Measurements from ENCODE around the gene NCKAP1. TPM values are rescaled to one million over a fixed set of nuclear protein-coding genes. Genes with fewer than 3 reads are reported as not detected.
A peak's percentile ranks its signal among the peaks of the same experiment; 100 is the strongest.

NCKAP1 gene
- total RNA-seq, 1 experiment from 2014 or later = 162 TPM

GRCh38 chr2:183035954-183036669 lies 2.1 kb downstream of the NCKAP1 start:
- H3K36me3 Mint-ChIP-seq (ENCODE audit: insufficient read depth, unreplicated experiment) = peaks cover 17% of the 10 kb centered on the region
- POLR2A ChIA-PET = interaction anchor here (0.6 kb wide), 1 partner anchor 40 kb away, joined by 4 read pairs; no protein-coding TSS in a partner anchor
- DNase-seq = no peak
- no peaks in the 10 kb centered on the region for H3K9me3 ChIP-seq
- no peaks in the 10 kb centered on the region for H3K36me3 ChIP-seq (ENCODE audit: control insufficient read depth, insufficient read depth, low read length)
- H3K27ac Mint-ChIP-seq (ENCODE audit: unreplicated experiment) = peak overlapping the region; percentile 91
- H3K9me3 Mint-ChIP-seq (ENCODE audit: unreplicated experiment) = no peaks in the 10 kb centered on the region
- peak overlapping the region; percentile 99 for H3K4me3 ChIP-seq (ENCODE audit: low read depth, low read length)
- peaks cover 27% of the 10 kb centered on the region for H3K4me1 Mint-ChIP-seq (ENCODE audit: low read depth, unreplicated experiment)
- no peaks in the 10 kb centered on the region for H3K27me3 Mint-ChIP-seq (ENCODE audit: insufficient read depth, unreplicated experiment)
- peak overlapping the region; percentile 89 for H3K4me3 Mint-ChIP-seq (ENCODE audit: unreplicated experiment)
- H3K27me3 ChIP-seq (replicated peaks; ENCODE audit: control insufficient read depth, insufficient read depth, low read length) = no peaks in the 10 kb centered on the region; the same call in 1 of the 2 replicates
- peaks cover 23% of the 10 kb centered on the region for H3K4me1 ChIP-seq
- no TSS peak for BruUV-seq (replicated peaks)
- no peak for TF ChIP-seq CTCF (IDR thresholded peaks at IDR 0.05; ENCODE audit: insufficient read depth in 1 of 2, low read depth in 1 of 2, low read length in 1 of 2, severe bottlenecking in 1 of 2, unreplicated experiment in 1 of 2)
- CTCF ChIA-PET = interaction anchor here (0.7 kb wide), 1 partner anchor 22 kb away, joined by 3 read pairs; no protein-coding TSS in a partner anchor
- intact Hi-C loops (cut with micrococcal nuclease; ENCODE audit: unreplicated experiment) = no loop called here

GRCh38 chr2:183035298-183035953 lies 2.8 kb downstream of the NCKAP1 start:
- no peaks in the 10 kb centered on the region for H3K9me3 ChIP-seq
- H3K27me3 ChIP-seq (replicated peaks; ENCODE audit: control insufficient read depth, insufficient read depth, low read length) = no peaks in the 10 kb centered on the region; the same call in 1 of the 2 replicates
- H3K4me3 ChIP-seq (ENCODE audit: low read depth, low read length) = peak overlapping the region; percentile 99; the same call in 1 of the 2 replicates
- peaks cover 23% of the 10 kb centered on the region for H3K4me1 ChIP-seq
- Mint-ChIP-seq H3K36me3 (ENCODE audit: insufficient read depth, unreplicated experiment) (peaks cover 17% of the 10 kb centered on the region), H3K27ac (ENCODE audit: unreplicated experiment) (peak overlapping the region; percentile 42), H3K4me1 (ENCODE audit: low read depth, unreplicated experiment) (peaks cover 28% of the 10 kb centered on the region), H3K9me3 (ENCODE audit: unreplicated experiment) (no peaks in the 10 kb centered on the region), H3K27me3 (ENCODE audit: insufficient read depth, unreplicated experiment) (no peaks in the 10 kb centered on the region), H3K4me3 (ENCODE audit: unreplicated experiment) (peak overlapping the region; percentile 89)
- intact Hi-C loops (cut with micrococcal nuclease; ENCODE audit: unreplicated experiment) = no loop called here
- H3K36me3 ChIP-seq (ENCODE audit: control insufficient read depth, insufficient read depth, low read length) = no peaks in the 10 kb centered on the region
- no peak for DNase-seq
- TF ChIP-seq CTCF (IDR thresholded peaks at IDR 0.05; ENCODE audit: insufficient read depth in 1 of 2, low read depth in 1 of 2, low read length in 1 of 2, severe bottlenecking in 1 of 2, unreplicated experiment in 1 of 2) = no peak
- CTCF ChIA-PET = no interaction called here
- no TSS peak for BruUV-seq (replicated peaks)
- POLR2A ChIA-PET = no interaction called here

GRCh38 chr2:183034806-183035205 lies 3.5 kb downstream of the NCKAP1 start:
- H3K9me3 Mint-ChIP-seq (ENCODE audit: unreplicated experiment) = no peaks in the 10 kb centered on the region
- TF ChIP-seq CTCF (IDR thresholded peaks at IDR 0.05; ENCODE audit: insufficient read depth in 1 of 2, low read depth in 1 of 2, low read length in 1 of 2, severe bottlenecking in 1 of 2, unreplicated experiment in 1 of 2) = no peak
- no peak overlapping the region for H3K4me3 ChIP-seq (ENCODE audit: low read depth, low read length)
- no peak overlapping the region for H3K27ac Mint-ChIP-seq (ENCODE audit: unreplicated experiment)
- no peak for DNase-seq
- POLR2A ChIA-PET = no interaction called here
- no TSS peak for BruUV-seq (replicated peaks)
- CTCF ChIA-PET = no interaction called here
- peaks cover 17% of the 10 kb centered on the region for H3K36me3 Mint-ChIP-seq (ENCODE audit: insufficient read depth, unreplicated experiment)
- intact Hi-C loops (cut with micrococcal nuclease; ENCODE audit: unreplicated experiment) = no loop called here
- no peaks in the 10 kb centered on the region for H3K27me3 Mint-ChIP-seq (ENCODE audit: insufficient read depth, unreplicated experiment)
- H3K4me3 Mint-ChIP-seq (ENCODE audit: unreplicated experiment) = peak overlapping the region; percentile 13
- no peaks in the 10 kb centered on the region for H3K36me3 ChIP-seq (ENCODE audit: control insufficient read depth, insufficient read depth, low read length)
- peaks cover 32% of the 10 kb centered on the region for H3K4me1 Mint-ChIP-seq (ENCODE audit: low read depth, unreplicated experiment)
- no peaks in the 10 kb centered on the region for H3K9me3 ChIP-seq
- peaks cover 23% of the 10 kb centered on the region for H3K4me1 ChIP-seq
- no peaks in the 10 kb centered on the region for H3K27me3 ChIP-seq (replicated peaks; ENCODE audit: control insufficient read depth, insufficient read depth, low read length)

Data from Caco-2 (cell line).